ENCODE measurements around the gene GPATCH4.
"Not testable (repeated sequence)": the region's sequence is repeated elsewhere in the genome, so short reads cannot be mapped to it uniquely, and the experiment has no call there.

The GPATCH4 gene

GRCh38 chr1:156556354-156556753 lies 44.9 kb downstream of the GPATCH4 start:
- Histone ChIP-seq H3K4me1 (ENCODE audit: control insufficient read depth, insufficient read depth, low read length, unreplicated experiment) (peaks cover 17% of the 10 kb centered on the region), H3K27me3 (ENCODE audit: insufficient read depth, low read length) (no peaks in the 10 kb centered on the region), H3K4me3 (ENCODE audit: low read depth, low read length) (no peak overlapping the region), H3K36me3 (ENCODE audit: insufficient read depth, low read length) (0 out of 2 replicates have a peak, but pooled peaks cover 6% of the 10 kb centered on the region), H3K79me2 (ENCODE audit: control insufficient read depth, insufficient read depth, low read length, unreplicated experiment) (no peaks in the 10 kb centered on the region), H2AFZ (ENCODE audit: low read length, unreplicated experiment) (no peak overlapping the region), H3K27ac (ENCODE audit: low read depth, low read length) (no peak overlapping the region)

DNA sequence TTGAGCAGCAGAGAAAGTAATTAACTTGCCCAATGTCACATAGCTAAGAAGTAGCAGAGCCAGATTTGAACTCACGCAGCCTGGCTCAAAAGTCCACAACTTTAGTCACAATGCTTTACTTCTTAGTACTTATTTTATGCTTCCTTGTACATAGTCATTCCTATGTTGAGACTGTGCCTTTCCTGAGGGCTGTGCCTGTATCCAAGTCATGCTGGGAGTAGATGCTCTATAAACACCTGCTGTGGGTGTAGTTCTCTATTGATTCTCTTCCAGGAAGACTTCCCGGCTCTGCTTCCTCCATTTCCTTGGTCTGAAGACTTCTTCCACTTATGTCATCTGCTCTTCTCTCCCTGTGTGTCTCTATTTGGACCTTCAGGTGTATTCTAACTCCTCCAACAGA lies 45.6 kb downstream of the GPATCH4 start:
- H3K4me3 ChIP-seq (ENCODE audit: low read depth, low read length), result no peak overlapping the region
- 0 out of 2 replicates have a peak, but pooled peaks cover 6% of the 10 kb centered on the region for H3K36me3 ChIP-seq (ENCODE audit: insufficient read depth, low read length)
- peaks cover 17% of the 10 kb centered on the region for H3K4me1 ChIP-seq (ENCODE audit: control insufficient read depth, insufficient read depth, low read length, unreplicated experiment)
- H2AFZ ChIP-seq (ENCODE audit: low read length, unreplicated experiment), result no peak overlapping the region
- no peaks in the 10 kb centered on the region for H3K79me2 ChIP-seq (ENCODE audit: control insufficient read depth, insufficient read depth, low read length, unreplicated experiment)
- no peaks in the 10 kb centered on the region for H3K27me3 ChIP-seq (ENCODE audit: insufficient read depth, low read length)
- no peak overlapping the region for H3K27ac ChIP-seq (ENCODE audit: low read depth, low read length)

DNA sequence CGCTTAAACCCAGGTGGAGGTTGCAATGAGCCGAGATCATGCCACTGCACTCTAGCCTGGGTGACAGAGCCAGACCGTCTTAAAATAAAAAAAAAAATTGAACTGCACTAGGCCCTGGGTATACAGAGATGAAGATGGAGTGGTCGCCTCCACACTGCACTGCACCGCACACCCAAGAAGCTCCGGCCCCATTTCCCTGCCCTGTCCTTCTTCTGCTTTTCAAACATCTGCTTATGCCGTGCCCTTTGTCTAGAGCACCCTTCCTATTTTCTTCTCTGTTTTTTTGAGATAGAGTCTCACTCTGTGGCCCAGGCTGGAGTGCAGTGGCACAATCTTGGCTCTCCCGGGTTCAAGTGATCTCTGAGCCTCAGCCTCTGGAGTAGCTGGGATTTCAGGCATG lies 46.3 kb downstream of the GPATCH4 start:
- H3K36me3 ChIP-seq (ENCODE audit: insufficient read depth, low read length), result 0 out of 2 replicates have a peak, but pooled peaks cover 6% of the 10 kb centered on the region
- H3K4me3 ChIP-seq (ENCODE audit: low read depth, low read length), result no peak overlapping the region
- H3K4me1 ChIP-seq (ENCODE audit: control insufficient read depth, insufficient read depth, low read length, unreplicated experiment), result peaks cover 17% of the 10 kb centered on the region
- no peak overlapping the region for H2AFZ ChIP-seq (ENCODE audit: low read length, unreplicated experiment)
- no peaks in the 10 kb centered on the region for H3K79me2 ChIP-seq (ENCODE audit: control insufficient read depth, insufficient read depth, low read length, unreplicated experiment)
- no peaks in the 10 kb centered on the region for H3K27me3 ChIP-seq (ENCODE audit: insufficient read depth, low read length)
- H3K27ac ChIP-seq (ENCODE audit: low read depth, low read length), result no peak overlapping the region

DNA sequence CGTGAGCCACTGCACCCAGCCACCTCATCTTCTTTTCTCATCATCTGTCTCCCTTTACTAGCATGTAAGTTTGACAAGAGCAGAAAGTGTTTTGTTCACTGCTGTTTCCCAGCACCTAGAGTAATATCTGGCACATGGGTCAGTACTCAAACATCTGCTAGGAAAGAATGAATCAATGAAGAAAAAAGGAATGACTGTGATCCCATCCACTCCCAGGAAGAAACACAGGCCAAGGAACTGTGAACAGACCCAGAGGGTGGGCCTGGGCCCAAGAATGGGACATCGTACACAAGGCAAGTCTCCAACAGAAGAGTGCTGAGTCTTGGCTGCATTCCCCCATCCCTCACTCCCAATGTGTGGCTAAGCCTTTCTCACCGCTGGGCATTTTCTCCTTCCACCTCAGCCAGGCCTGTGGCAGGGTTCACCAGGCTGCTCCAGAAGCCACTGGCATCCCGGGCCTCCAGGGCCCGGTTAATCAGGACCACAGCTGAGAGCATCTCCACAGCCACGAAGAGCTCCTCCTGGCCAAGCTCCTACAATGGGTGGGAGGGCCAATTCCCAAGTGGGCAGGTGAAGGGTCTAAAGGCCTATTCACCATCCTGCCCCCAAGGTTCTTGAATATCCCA lies 47.3 kb downstream of the GPATCH4 start:
- H3K27ac ChIP-seq (ENCODE audit: low read depth, low read length), result no peak overlapping the region
- H3K27me3 ChIP-seq (ENCODE audit: insufficient read depth, low read length), result no peaks in the 10 kb centered on the region
- H2AFZ ChIP-seq (ENCODE audit: low read length, unreplicated experiment), result no peak overlapping the region
- 0 out of 2 replicates have a peak, but pooled peaks cover 3% of the 10 kb centered on the region for H3K36me3 ChIP-seq (ENCODE audit: insufficient read depth, low read length)
- H3K4me1 ChIP-seq (ENCODE audit: control insufficient read depth, insufficient read depth, low read length, unreplicated experiment), result peaks cover 17% of the 10 kb centered on the region
- H3K79me2 ChIP-seq (ENCODE audit: control insufficient read depth, insufficient read depth, low read length, unreplicated experiment), result no peaks in the 10 kb centered on the region
- H3K4me3 ChIP-seq (ENCODE audit: low read depth, low read length), result no peak overlapping the region

GRCh38 chr1:156552937-156553336 lies 48.3 kb downstream of the GPATCH4 start:
- not testable (repeated sequence) for H3K79me2 ChIP-seq (ENCODE audit: control insufficient read depth, insufficient read depth, low read length, unreplicated experiment); H3K27me3 ChIP-seq (ENCODE audit: insufficient read depth, low read length); H3K4me3 ChIP-seq (ENCODE audit: low read depth, low read length); H3K36me3 ChIP-seq (ENCODE audit: insufficient read depth, low read length); H3K27ac ChIP-seq (ENCODE audit: low read depth, low read length); H2AFZ ChIP-seq (ENCODE audit: low read length, unreplicated experiment)
- peaks cover 17% of the 10 kb centered on the region for H3K4me1 ChIP-seq (ENCODE audit: control insufficient read depth, insufficient read depth, low read length, unreplicated experiment)

GRCh38 chr1:156552518-156552917 lies 48.8 kb downstream of the GPATCH4 start:
- Histone ChIP-seq H3K36me3 (ENCODE audit: insufficient read depth, low read length) (0 out of 2 replicates have a peak, but pooled peaks cover 3% of the 10 kb centered on the region), H3K4me1 (ENCODE audit: control insufficient read depth, insufficient read depth, low read length, unreplicated experiment) (peaks cover 17% of the 10 kb centered on the region), H3K79me2 (ENCODE audit: control insufficient read depth, insufficient read depth, low read length, unreplicated experiment) (no peaks in the 10 kb centered on the region), H3K27me3 (ENCODE audit: insufficient read depth, low read length) (no peaks in the 10 kb centered on the region), H2AFZ (ENCODE audit: low read length, unreplicated experiment) (no peak overlapping the region), H3K4me3 (ENCODE audit: low read depth, low read length) (no peak overlapping the region; the same call in 1 of the 2 replicates), H3K27ac (ENCODE audit: low read depth, low read length) (peak overlapping the region; percentile 72)

DNA sequence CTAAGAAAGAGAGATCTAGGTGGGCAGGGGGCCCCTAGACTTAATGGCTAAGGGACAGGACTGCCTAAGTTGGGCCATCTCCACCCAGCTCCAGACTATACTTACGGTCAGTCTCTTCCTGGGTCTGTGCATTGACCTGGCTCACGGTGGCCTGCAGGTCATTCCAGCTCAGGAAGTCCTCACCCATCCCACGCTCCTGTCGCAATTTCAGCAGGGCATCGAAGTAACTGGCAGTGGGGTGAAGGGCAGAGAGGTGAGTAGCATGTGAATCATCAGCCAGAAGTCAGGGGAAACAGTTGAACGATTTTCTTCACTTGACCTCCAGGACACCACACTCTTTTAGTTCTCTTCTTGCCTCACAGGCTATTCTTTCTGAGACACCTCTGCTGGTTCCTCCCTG lies 49.4 kb downstream of the GPATCH4 start:
- Histone ChIP-seq H2AFZ (ENCODE audit: low read length, unreplicated experiment) (no peak overlapping the region), H3K4me3 (ENCODE audit: low read depth, low read length) (no peak overlapping the region; the same call in 1 of the 2 replicates), H3K4me1 (ENCODE audit: control insufficient read depth, insufficient read depth, low read length, unreplicated experiment) (peaks cover 17% of the 10 kb centered on the region), H3K79me2 (ENCODE audit: control insufficient read depth, insufficient read depth, low read length, unreplicated experiment) (no peaks in the 10 kb centered on the region), H3K27me3 (ENCODE audit: insufficient read depth, low read length) (no peaks in the 10 kb centered on the region), H3K27ac (ENCODE audit: low read depth, low read length) (peak overlapping the region; percentile 72), H3K36me3 (ENCODE audit: insufficient read depth, low read length) (peaks cover 3% of the 10 kb centered on the region; the same call in 1 of the 2 replicates)

- Histone ChIP-seq H3K79me2 (ENCODE audit: control insufficient read depth, insufficient read depth, low read length, unreplicated experiment) (no peaks in the 10 kb centered on the region), H3K4me3 (ENCODE audit: low read depth, low read length) (no peak overlapping the region), H3K36me3 (ENCODE audit: insufficient read depth, low read length) (peaks cover 3% of the 10 kb centered on the region; the same call in 1 of the 2 replicates), H3K27me3 (ENCODE audit: insufficient read depth, low read length) (no peaks in the 10 kb centered on the region), H2AFZ (ENCODE audit: low read length, unreplicated experiment) (no peak overlapping the region), H3K4me1 (ENCODE audit: control insufficient read depth, insufficient read depth, low read length, unreplicated experiment) (peaks cover 17% of the 10 kb centered on the region), H3K27ac (ENCODE audit: low read depth, low read length) (peak overlapping the region; percentile 72; the same call in 1 of the 2 replicates)
These were observed 50.1 kb downstream of the GPATCH4 start for GRCh38 chr1:156551066-156551643.

DNA sequence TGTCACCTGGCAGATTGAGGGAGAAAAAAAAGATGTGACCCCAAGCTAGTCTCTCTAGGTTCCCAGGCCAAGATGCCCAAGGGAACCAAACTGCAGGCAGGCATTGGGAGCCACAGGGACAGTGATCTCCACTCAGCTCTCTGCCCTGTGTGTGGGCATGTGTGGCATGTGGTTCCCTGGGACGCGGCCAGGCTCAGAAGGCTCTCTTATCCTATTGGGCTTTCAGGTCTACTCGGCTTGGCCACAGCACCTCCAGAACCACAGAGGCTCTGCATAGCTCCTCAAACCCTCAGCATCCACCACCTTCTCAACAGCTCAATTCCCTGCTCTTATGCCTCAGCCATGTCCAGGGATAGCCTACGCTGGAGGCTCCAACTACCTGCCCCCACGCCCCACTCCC lies 50.9 kb downstream of the GPATCH4 start:
- no peak overlapping the region for H3K27ac ChIP-seq (ENCODE audit: low read depth, low read length)
- H3K79me2 ChIP-seq (ENCODE audit: control insufficient read depth, insufficient read depth, low read length, unreplicated experiment), result no peaks in the 10 kb centered on the region
- H3K27me3 ChIP-seq (ENCODE audit: insufficient read depth, low read length), result no peaks in the 10 kb centered on the region
- peaks cover 17% of the 10 kb centered on the region for H3K4me1 ChIP-seq (ENCODE audit: control insufficient read depth, insufficient read depth, low read length, unreplicated experiment)
- no peaks in the 10 kb centered on the region; the same call in 1 of the 2 replicates for H3K36me3 ChIP-seq (ENCODE audit: insufficient read depth, low read length)
- H2AFZ ChIP-seq (ENCODE audit: low read length, unreplicated experiment), result no peak overlapping the region
- H3K4me3 ChIP-seq (ENCODE audit: low read depth, low read length), result no peak overlapping the region

DNA sequence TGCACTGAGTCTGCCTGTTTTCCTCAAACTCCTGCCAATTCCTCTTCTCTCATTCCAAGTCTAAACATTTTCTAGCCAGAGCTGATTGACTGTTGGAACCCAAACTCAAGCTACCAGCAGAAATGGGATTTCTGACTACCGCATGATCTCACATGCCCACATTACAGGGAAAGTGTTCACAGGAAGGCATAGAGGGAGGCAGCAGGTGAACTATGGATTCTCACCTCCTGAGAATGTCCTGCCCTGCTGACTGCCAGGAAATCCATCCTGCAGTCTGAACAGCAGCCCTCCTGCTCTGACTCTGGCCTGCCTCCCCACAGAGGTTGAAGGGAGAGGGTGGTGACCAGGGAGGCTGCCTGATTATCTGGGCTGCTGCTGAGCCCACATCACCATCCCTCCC lies 51.4 kb downstream of the GPATCH4 start:
- Histone ChIP-seq H3K27ac (ENCODE audit: low read depth, low read length) (no peak overlapping the region), H3K36me3 (ENCODE audit: insufficient read depth, low read length) (no peaks in the 10 kb centered on the region; the same call in 1 of the 2 replicates)

GRCh38 chr1:156549390-156549789 lies 51.9 kb downstream of the GPATCH4 start:
- no peak overlapping the region for H3K27ac ChIP-seq (ENCODE audit: low read depth, low read length)
- H3K36me3 ChIP-seq (ENCODE audit: insufficient read depth, low read length), result no peaks in the 10 kb centered on the region; the same call in 1 of the 2 replicates

More for the DNA sequence above, 51.4 kb downstream of the GPATCH4 start:
- Histone ChIP-seq H3K4me3 (ENCODE audit: low read depth, low read length) (no peak overlapping the region), H3K4me1 (ENCODE audit: control insufficient read depth, insufficient read depth, low read length, unreplicated experiment) (peaks cover 17% of the 10 kb centered on the region), H3K79me2 (ENCODE audit: control insufficient read depth, insufficient read depth, low read length, unreplicated experiment) (no peaks in the 10 kb centered on the region), H2AFZ (ENCODE audit: low read length, unreplicated experiment) (no peak overlapping the region), H3K27me3 (ENCODE audit: insufficient read depth, low read length) (no peaks in the 10 kb centered on the region)

More at GRCh38 chr1:156549390-156549789, 51.9 kb downstream of the GPATCH4 start:
- peaks cover 17% of the 10 kb centered on the region for H3K4me1 ChIP-seq (ENCODE audit: control insufficient read depth, insufficient read depth, low read length, unreplicated experiment)
- no peaks in the 10 kb centered on the region for H3K79me2 ChIP-seq (ENCODE audit: control insufficient read depth, insufficient read depth, low read length, unreplicated experiment)
- H3K4me3 ChIP-seq (ENCODE audit: low read depth, low read length), result no peak overlapping the region
- no peaks in the 10 kb centered on the region for H3K27me3 ChIP-seq (ENCODE audit: insufficient read depth, low read length)
- no peak overlapping the region for H2AFZ ChIP-seq (ENCODE audit: low read length, unreplicated experiment)

Data from ACC112 (cell line).